Activated CD4-positive, CD25-positive, alpha-beta regulatory T cell treated with anti-CD3 and anti-CD28 coated beads, Interleukin-2, amount 50 U/mL, for 16 hours (primary cell): ENCODE data around the gene FHIP1B.

ENCODE experiments used
- DNase-seq: peaks from one replicate; pipeline ENCODE4 v3.0.0-alpha.2; 2020; ENCODE audit warnings: low read depth, low spot score

FHIP1B gene

DNA sequence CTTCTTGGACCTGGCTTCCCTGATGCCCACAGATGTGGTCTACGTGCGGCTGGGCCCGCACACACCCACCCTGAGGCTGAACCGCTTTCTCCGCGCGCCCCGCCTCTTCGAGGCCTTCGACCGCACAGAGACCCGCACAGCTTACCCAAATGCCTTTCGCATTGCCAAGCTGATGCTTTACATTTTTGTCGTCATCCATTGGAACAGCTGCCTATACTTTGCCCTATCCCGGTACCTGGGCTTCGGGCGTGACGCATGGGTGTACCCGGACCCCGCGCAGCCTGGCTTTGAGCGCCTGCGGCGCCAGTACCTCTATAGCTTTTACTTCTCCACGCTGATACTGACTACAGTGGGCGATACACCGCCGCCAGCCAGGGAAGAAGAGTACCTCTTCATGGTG lies 5.7 kb upstream of the FHIP1B start:
- no peak for DNase-seq

- no peak for DNase-seq
Measured at GRCh38 chr11:6238902-6239301, 4.5 kb upstream of the FHIP1B start, which contains the start of gene CNGA4. Gene CNGA4 (plus strand): TSS chr11:6239089. CDS start chr11:6239207, 118 bp downstream.

DNA sequence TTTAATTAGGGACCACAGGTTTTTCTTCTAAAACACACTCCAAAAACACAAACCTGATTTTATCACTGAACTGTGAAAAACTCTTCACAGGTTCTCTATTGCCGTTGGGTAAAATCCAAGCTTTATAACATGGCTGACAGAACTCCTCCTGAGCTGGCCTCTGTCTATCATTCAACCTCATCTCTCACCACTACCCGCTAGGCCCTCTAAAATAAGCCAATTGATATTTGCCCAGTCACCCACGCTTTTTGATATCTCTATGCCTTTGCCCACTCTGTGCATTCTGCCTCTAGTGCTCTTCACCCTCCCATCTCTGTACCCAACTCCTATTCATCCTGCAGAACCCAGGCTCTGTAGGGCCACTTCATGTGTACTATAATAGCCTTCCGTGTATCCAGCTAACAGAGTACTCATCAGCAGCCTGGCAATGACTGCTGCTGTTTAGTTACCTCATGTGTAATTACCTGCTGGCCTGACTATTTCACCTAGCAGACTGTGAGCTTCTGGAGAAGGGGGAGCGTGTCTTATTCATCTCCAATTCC lies 3.4 kb upstream of the FHIP1B start:
- no peak for DNase-seq

DNA sequence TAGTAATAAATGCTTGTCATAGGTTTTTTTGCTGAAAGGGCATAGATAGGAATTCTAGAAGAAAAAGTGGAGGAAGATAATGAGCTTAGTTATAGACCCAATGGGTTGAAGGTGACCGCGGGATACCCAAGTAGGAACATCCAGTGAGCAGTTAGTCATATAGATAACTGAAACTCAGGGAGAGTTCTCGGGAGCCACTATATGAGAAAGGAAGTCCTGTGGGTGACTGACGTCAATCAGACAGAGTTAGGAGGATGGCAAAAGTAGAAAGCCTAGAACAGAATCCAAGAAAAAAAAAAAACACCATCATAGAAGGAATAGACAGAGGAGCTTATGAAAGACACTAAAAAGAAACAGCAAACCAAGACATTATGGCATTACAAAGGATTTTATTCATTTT lies 2.8 kb upstream of the FHIP1B start:
- DNase-seq = no peak

DNA sequence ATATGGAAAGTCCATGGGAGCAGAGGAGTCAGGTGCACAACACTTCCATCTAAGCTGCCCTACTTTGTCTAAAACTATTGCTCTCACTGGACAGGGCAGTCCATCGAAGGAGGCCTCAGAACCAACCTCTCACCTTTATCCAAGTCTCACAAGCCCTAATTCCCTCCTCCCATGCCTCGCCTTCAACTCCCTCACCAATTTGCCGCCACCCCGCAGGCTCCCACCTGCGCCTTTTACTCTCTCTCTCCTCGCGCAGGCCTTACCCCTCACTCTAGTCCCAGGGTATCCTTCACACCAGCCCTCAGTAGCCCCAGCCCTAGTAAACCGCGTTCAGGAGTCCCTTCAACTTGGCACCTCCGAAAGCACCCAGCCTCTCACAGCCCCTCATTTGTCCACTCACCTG lies 451 bp downstream of the FHIP1B start:
- no peak for DNase-seq

DNA sequence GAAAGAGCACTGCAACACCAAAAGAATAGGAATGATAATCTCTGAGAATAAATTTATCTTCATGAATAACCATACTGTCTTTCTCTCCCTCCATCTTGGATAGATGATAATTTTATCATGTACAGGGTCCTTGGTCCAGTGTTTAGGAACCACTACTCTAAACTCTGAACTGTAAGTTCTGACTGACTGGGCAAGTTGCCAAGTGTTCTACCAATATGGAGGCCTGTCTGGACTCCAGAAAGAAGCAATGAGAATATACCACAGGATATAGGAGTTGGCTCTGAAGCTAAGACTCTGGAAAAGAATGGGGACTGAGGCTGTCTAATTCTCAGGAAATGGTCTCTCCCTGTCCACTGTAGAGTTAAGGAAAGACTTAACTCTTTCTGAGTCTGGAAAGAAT lies 1.5 kb downstream of the FHIP1B start:
- DNase-seq = no peak

GRCh38 chr11:6229911-6230310 lies 4.5 kb downstream of the FHIP1B start:
- no peak for DNase-seq

GRCh38 chr11:6228520-6228919 lies 5.9 kb downstream of the FHIP1B start:
- no peak for DNase-seq

DNA sequence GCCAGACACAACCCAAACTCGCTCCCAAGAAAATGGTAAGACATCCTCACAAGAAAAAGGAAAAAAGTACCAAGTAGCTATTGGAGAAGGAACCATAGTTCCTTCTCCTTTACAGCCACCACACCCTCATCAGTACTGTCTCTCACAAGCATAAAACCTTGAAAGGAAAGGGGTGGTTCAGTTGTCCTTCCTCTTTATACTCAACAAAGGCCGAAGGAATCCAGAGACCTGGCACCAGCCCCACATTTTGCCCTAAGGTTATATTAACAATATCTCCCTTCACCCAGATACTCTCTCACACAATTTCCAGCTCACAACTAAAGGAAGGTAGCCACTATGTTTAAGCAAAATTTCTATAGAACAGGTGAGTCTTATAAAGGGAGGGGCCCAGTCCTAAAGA lies 8.5 kb downstream of the FHIP1B start:
- DNase-seq = no peak

GRCh38 chr11:6225024-6225423 lies 9.4 kb downstream of the FHIP1B start:
- DNase-seq = no peak

GRCh38 chr11:6224421-6224820 lies 10.0 kb downstream of the FHIP1B start:
- DNase-seq = no peak

- no peak for DNase-seq
Measured at GRCh38 chr11:6223854-6224253, 10.6 kb downstream of the FHIP1B start.

DNA sequence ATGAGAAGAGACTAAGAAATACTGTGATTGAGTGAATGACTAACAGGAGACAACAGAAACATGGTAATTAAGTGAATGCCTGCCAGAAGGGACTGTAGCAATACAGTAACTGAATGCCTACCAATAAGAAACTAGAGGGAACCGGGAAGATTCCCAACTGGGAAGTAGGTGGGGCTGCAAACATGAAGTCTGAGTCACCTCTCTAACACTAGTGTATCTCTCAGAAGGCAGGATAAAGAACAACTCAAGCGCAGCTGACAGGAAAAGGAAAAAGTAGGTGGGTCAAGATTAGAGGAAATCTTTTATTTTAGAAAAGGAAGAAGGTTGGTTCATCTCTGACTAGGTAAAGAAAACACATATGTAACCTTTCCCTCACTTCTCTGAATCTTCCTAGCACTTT lies 15.1 kb downstream of the FHIP1B start:
- DNase-seq = no peak

GRCh38 chr11:6217722-6218121 lies 16.7 kb downstream of the FHIP1B start:
- DNase-seq = no peak

DNA sequence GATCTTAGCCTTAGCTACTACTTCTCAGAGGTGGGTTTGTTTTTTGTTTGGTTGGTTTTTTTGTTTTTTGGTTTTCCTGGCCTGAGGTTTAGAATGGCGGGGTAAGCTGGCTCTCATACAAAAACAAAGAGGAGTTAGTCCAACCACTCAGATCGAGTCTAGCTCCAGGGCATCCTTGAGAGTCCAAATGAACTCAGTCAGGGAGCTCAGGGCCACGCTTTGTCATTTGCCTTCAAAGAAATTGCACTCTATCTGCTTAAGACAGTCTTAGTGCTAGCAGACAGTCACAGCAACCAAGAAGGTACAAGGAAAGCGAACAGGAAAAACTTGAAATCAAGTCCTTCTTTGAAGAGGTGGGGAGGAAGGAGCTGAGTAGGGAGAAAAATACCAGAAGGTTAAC lies 17.9 kb downstream of the FHIP1B start:
- no peak for DNase-seq

DNA sequence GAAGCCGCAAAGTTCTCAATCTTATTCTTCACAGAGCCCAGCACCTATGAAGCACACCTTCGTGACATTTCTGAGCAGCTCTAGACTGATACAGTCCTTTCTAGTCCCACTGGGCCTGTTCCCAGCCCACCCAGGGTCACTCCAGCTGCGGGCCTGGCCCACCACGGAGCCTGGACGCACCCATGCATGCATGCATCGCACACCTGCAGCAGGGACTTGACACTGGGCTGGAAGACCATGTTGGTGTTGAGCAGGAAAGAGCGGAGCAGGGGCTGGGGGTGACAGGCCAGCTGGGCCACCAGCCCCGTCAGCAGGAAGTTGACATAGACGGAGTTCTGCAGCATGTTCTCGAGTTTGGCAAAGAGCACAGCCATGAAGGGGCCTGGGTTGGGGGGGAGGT lies 19.9 kb downstream of the FHIP1B start:
- DNase-seq = no peak

DNA sequence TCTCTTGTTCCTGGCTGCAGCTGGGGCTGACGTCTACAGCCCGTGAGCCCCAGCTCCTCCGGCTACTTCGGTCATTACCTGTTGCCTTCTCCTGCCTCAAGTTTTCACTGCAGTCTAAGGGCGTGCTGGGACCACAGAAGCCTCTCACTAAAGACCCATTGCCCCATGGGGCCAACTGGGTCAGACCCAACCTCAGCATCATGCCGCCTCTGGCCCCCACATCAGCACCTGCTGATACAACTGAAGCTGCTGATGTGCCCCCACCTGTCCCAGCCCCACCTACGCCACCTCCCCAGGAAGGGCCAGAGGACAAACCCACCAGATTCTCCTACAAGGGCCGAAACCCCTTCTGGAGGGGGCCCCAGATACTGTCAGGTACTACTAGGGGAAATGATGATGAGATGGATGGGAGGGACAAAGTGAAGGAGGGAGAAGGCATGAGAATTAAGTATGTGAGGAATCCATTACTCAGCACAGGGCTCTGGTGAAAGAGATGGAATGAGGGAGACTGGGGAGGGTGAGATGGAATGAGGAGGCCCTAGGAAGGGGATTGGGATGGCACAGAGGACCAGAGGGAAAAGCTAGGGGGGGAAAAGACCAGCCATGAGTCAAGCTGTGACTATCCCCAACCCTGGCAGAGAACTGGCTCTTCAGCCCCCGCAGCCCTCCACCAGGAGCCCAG lies 24.0 kb downstream of the FHIP1B start:
- DNase-seq = no peak

GRCh38 chr11:6209801-6210200 lies 24.6 kb downstream of the FHIP1B start:
- no peak for DNase-seq

DNA sequence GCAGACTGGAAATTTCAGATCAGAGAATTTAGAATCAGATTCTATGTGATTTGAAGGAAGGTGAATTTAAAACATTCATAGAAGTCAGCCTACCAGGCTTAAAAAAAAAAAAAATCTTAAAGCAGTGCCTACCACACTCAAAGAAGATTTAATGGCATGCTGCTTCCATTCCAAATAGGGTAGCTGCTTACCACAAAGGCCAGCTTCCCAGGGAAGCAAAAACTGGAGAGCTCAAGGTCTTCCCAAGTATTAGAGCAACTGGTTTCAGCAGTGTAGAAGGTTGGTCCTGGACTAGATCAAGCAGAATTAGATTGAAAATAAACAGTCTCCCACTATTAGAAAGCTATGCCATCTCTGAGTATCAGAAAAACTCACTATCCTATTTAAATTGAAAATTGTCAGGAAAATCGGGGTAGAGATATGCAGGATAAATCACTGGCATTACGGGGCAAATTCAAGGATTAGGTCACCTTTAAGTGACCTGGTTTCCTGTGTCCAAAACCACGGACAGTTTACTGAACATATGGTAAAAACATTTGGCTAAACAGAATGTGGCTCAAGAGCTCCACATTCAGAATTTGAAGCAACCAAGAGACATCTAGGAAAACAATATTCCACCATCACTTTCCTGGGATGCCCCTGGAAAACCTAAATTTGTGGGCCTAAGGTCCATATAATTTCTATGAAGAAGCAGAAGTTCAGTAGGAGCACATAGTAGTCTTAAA lies 27.8 kb downstream of the FHIP1B start:
- DNase-seq = no peak

GRCh38 chr11:6205366-6205765 lies 29.1 kb downstream of the FHIP1B start, which contains the start of gene C11orf42:
Gene C11orf42 (plus strand): TSS chr11:6205557. CDS start chr11:6205616, 59 bp downstream.
- DNase-seq = no peak

DNA sequence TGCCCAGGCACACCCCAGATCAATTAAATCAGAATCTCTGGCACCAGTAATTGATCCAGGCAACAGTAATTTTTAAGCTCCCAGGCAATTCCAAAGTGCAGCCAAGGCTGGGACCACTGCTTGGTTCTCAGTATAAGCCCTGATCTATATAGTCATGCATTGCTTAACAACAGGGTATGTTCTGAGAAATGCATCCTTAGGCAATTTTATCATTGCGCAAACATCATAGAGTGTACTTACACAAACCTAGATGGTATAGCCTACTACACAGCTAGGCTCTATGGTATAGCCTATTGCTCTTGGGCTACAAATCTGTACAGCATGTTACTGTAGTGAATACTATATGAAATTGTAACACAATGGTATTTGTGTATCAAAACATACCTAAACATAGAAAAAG lies 29.7 kb downstream of the FHIP1B start:
- no peak for DNase-seq

DNA sequence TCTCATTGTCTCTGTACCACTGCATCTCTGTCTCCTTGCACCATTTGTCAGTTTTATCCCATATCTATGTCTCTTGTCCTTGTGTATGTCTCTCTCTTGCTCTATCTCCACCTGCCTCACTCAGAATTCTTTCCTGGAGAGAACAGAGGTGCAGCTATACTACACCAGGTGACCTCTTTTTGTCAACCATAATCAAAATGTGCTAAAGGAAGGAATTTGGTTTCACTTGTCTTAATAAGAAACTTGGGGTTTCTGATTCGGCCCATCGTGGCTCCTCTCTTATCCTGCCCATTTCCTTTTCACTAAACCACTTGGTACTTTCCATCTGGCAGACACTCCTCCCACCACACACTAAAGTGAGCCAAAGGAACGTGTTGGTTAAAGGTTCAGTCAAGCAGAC lies 31.1 kb downstream of the FHIP1B start:
- no peak for DNase-seq

DNA sequence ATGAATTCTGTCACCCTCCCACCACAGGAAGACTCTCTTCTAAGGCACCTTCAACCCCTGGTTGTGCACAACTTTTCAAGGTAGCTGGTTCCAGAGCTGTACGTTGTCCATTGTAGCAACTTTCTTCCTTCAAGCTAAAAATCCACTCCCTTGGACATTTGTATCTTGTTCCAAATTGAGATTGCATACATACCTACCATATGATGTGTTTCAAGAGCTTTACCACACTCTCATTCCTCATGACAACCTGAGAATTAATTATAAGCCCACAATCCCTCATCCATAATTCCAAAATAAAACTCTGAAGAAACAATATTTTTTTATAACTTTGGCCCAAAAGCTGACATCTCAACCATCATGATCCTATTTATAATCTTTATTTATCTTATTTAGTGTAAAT lies 32.4 kb downstream of the FHIP1B start:
- DNase-seq = no peak
